Measurements from ENCODE around the gene PCYT1B.

DNA sequence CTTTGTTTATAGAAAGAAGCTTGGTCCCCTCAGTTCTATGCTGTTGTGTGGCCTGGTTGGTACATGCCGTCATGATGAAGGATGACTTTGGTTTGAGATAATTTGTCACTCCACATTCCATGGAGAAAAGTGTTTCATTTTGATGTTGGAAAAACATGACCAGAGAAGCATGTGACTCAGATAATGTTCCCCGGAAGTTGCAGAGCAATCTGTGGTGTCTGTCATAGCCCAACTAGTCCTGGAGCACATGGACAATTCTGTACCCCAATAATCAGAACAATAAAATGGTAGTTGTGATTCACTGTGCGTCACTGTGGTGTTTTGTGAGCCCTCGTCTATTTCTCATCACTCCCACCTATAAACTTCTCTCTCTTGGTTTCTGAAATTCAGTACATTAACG, 97.0 kb downstream of the PCYT1B start:
- TF ChIP-seq GATA3 (IDR thresholded peaks at IDR 0.05; ENCODE audit: low read depth, low read length) (no peak), GATA2 (IDR thresholded peaks at IDR 0.05; ENCODE audit: low read depth, low read length) (no peak)
